ENCODE data around the gene GPR34.

- no peak for TF ChIP-seq EZH2 (IDR thresholded peaks at IDR 0.05; ENCODE audit: borderline replicate concordance, low read length)
- TF ChIP-seq, protein P1, sequence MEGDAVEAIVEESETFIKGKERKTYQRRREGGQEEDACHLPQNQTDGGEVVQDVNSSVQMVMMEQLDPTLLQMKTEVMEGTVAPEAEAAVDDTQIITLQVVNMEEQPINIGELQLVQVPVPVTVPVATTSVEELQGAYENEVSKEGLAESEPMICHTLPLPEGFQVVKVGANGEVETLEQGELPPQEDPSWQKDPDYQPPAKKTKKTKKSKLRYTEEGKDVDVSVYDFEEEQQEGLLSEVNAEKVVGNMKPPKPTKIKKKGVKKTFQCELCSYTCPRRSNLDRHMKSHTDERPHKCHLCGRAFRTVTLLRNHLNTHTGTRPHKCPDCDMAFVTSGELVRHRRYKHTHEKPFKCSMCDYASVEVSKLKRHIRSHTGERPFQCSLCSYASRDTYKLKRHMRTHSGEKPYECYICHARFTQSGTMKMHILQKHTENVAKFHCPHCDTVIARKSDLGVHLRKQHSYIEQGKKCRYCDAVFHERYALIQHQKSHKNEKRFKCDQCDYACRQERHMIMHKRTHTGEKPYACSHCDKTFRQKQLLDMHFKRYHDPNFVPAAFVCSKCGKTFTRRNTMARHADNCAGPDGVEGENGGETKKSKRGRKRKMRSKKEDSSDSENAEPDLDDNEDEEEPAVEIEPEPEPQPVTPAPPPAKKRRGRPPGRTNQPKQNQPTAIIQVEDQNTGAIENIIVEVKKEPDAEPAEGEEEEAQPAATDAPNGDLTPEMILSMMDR (conservative IDR thresholded peaks at IDR 0.05 in 1 of 2, IDR thresholded peaks at IDR 0.05 in 1 of 2; ENCODE audit: extremely low read depth in 1 of 2, insufficient read depth in 1 of 2, low read depth in 1 of 2, low read length in 2 of 2), result no peak
These were observed 14.8 kb downstream of the GPR34 start for GRCh38 chrX:41703574-41704029.
